ENCODE measurements around the gene ACTL6B.

Gene ACTL6B

DNA sequence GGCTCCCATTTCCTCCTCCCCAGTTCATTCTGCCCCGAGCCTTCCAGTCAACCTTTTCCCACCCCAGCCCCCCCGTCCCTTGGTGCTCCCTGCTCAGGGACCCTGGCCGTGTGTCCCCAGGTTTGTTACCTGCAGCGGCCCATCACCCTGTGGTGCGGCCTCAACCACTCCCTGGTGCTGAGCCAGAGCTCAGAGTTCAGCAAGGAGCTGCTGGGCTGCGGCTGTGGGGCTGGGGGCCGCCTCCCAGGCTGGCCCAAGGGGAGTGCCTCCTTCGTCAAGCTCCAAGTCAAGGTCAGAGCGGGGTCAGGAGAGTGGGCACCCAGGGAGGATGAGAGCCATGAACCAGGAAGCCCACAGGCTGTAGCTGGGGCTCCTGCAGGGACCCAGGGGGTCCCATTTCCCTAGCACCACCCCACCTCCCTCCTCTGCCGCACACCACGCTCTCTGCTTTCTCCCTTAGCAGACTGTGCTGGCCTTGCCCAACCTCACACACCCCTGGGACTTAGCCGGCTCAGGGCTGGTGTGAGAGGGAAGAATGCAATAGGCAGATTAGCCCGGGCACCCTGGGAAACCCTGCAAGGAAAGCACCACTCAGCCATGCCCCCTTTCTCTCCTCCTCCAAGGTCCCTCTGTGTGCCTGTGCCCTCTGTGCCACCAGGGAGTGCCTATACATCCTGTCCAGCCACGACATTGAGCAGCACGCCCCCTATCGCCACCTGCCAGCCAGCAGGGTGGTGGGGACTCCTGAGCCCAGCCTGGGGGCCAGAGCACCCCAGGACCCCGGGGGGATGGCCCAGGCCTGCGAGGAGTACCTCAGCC lies 56.1 kb downstream of the ACTL6B start:
- no peak for DNase-seq

DNA sequence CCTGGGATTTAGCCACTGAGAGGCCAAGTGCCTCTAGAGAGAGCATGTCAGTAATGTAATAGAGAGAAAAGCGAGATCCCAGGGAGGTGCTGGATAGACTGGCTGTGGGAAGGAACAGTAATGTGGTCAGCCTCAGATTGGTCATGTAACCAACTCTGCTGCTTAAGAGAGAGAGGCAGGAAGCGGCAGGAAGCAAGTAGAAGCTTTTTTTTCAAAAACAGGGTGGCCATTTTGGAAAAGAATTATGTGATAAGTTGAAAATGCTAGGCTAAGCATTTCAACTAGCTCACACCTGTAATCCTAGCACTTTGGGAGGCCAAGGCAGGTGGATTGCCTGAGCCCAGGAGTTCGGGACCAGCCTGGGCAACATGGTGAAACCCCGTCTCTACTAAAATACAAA lies 57.8 kb downstream of the ACTL6B start:
- DNase-seq = no peak

DNA sequence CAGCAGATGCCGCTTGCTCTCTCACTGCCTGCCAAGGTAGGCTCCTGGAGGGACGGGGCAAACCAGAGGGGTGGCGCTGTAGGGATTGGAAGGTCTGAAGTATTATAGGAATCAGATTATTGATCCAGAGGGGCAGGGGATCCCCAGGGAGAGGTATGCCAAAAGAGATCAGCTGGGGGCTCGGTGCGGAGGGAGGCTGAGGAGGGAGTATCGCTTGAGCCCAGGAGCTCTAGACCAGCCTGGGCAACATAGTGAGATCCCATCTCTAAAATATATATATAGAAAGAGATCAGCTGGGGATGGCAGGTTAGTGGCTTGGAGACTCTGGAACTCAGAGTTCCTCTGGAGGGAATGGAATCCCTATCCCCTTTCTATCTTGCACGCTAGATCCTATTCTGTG lies 61.1 kb downstream of the ACTL6B start:
- no peak for DNase-seq

All from kidney glomerular epithelial cell (primary cell).